MG63 (cell line): ENCODE results near the gene HTR3B. TPM values are rescaled to one million over a fixed set of nuclear protein-coding genes. Genes with fewer than 3 reads are reported as not detected.
"Not testable (repeated sequence)": the region's sequence is repeated elsewhere in the genome, so short reads cannot be mapped to it uniquely, and the experiment has no call there.

Source experiments
- DNase-seq: peaks from one replicate; pipeline ENCODE4 v3.0.0-alpha.2; 2020
- H3K27me3 ChIP-seq: fragments of 250-450 bp; sonication (Bioruptor Pico); 2 replicates; pipeline ENCODE4 v1.5.1; 2020; ENCODE audit warnings: mild to moderate bottlenecking, moderate library complexity
- H3K36me3 ChIP-seq: fragments of 250-450 bp; sonication (Bioruptor Pico); 2 replicates; pipeline ENCODE4 v1.5.1; 2020; ENCODE audit warnings: mild to moderate bottlenecking, moderate library complexity
- H3K4me3 ChIP-seq: fragments of 250-450 bp; sonication (Bioruptor Pico); 2 replicates; pipeline ENCODE4 v1.5.1; 2020; ENCODE audit warnings: mild to moderate bottlenecking, moderate library complexity
- H3K9me3 ChIP-seq: fragments of 250-450 bp; sonication (Bioruptor Pico); 2 replicates; pipeline ENCODE4 v1.5.1; 2020; ENCODE audit warnings: mild to moderate bottlenecking, moderate library complexity
- total RNA-seq: library from RNA; depleted of rRNA; stranded (reverse); fragments of >200 nt; shearing (Covaris generic); gene quantifications from 2 replicates; pipeline ENCODE4 v1.2.3, GENCODE V29; 2014; ENCODE audit warnings: low replicate concordance

HTR3B gene
- total RNA-seq, 1 experiment from 2014 or later: not detected

DNA sequence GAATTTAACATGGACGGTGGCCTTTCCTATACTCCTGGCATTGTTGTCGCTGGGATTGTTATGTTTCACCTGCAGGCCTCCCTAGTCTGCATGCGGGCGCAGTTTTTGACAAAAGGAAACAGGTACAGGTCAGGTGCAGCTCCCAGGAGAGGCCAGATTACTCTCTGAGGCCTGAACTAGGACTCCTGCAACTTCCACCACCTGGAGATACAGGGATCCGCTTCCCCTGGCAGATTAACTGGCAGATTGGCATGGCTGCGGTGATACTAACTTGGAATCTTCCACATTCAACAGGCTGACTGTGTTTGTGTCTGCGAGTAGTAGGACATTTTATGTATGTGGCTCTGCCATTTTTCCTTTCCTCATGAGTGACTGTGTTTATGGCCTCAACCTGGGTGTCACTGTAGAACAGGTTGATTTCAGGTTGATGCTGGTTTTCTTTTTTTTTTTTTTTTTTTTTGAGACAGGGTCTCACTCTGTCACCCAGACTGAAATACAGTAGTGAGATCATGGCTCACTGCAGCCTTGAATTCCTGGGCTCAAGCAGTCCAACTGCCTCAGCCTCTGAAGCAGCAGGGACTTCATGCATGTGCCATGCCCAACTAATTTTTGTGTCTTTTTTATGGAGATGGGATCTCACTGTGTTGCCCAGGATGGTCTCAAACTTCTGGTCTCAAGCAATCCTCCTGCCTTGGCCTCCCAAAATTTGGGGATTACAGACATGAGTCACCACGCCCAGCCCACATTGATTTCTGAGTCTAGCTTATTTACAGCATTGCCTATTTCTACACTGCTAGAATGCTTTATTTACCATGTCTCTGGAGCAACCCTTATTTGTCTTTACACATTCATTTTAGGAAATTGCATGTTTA, 27.6 kb upstream of the HTR3B start:
- Histone ChIP-seq H3K4me3 (no peak overlapping the region), H3K36me3 (no peaks in the 10 kb centered on the region), H3K27me3 (no peaks in the 10 kb centered on the region), H3K9me3 (no peaks in the 10 kb centered on the region)
- no peak for DNase-seq

DNA sequence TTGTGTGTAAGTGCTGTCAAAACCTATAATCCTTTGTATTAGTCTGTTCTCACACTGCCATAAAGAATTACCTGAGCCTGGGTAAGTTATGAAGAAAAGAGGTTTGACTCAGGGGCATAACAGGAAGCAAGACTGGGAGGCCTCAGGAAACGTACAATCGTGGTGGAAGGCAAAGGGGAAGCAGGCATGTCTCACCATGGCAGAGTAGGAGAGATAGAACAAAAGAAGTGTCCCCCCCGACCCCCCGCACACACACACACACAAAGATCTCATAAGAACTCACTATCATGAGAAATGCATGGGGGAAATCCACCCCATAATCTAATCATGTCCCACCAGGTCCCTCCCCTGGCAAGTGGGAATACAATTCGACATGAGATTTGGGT, 26.9 kb upstream of the HTR3B start:
- H3K9me3 ChIP-seq: no peaks in the 10 kb centered on the region
- no peaks in the 10 kb centered on the region for H3K36me3 ChIP-seq
- H3K27me3 ChIP-seq: no peaks in the 10 kb centered on the region
- DNase-seq: no peak
- H3K4me3 ChIP-seq: no peak overlapping the region

DNA sequence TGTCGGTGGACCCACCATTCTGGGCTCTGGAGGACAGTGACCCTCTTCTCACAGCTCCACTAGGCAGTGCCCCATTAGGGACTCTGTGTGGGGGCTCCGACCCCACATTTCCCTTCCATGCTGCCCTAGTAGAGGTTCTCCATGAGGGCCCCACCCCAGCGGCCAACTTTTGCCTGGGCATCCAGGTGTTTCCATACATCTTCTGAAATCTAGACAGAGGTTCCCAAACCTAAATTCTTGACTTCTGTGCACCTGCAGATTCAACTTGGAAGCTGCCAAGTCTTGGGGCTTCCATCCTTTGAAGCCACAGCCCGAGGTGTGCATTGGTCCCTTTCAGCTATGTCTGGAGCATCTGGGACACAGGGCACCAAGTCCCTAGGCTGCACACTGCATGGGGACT, 25.1 kb upstream of the HTR3B start:
- not testable (repeated sequence) for H3K27me3 ChIP-seq, H3K36me3 ChIP-seq, H3K9me3 ChIP-seq, DNase-seq, H3K4me3 ChIP-seq

DNA sequence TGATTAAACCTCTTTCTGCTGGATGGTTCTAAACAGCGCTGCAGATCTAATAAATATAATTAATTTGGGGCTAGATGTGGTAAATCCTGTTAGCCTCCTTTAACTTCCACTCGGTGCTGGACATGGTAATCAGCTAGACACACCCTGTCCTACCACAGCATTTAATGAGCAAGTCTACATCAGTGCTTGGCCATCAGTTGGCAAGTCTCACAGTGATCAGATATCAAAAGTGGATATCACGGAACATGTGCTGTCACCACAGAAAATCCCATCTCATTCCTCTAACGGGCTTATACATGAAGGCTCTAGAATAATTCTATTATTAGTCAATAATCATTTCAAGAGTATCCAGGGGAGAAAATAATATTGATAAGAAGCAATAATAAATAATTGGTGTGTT, 23.6 kb upstream of the HTR3B start:
- Histone ChIP-seq H3K9me3 (no peaks in the 10 kb centered on the region), H3K4me3 (no peak overlapping the region), H3K27me3 (no peaks in the 10 kb centered on the region), H3K36me3 (no peaks in the 10 kb centered on the region)
- no peak for DNase-seq

DNA sequence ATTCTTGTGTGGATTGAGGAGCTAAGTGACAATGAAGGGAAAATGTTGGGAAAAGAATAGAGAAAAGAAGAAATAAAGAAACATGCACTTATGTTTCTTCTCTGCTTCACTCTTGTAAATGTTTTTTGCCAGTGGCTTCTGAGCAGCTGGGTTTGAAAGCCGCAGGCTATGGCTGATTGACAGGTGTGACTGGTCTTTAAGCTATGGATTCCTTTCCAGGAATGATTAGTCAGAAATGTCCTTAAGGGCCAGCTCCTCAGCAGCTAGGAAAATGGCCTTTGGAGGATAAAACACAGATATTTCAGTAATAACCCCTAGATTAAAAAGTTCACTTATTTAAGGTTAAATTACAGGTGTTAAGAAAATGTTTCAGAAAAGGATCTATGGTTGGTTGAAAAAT, 22.7 kb upstream of the HTR3B start:
- H3K9me3 ChIP-seq: no peaks in the 10 kb centered on the region
- H3K4me3 ChIP-seq: no peak overlapping the region
- DNase-seq: no peak
- no peaks in the 10 kb centered on the region for H3K27me3 ChIP-seq
- H3K36me3 ChIP-seq: no peaks in the 10 kb centered on the region

DNA sequence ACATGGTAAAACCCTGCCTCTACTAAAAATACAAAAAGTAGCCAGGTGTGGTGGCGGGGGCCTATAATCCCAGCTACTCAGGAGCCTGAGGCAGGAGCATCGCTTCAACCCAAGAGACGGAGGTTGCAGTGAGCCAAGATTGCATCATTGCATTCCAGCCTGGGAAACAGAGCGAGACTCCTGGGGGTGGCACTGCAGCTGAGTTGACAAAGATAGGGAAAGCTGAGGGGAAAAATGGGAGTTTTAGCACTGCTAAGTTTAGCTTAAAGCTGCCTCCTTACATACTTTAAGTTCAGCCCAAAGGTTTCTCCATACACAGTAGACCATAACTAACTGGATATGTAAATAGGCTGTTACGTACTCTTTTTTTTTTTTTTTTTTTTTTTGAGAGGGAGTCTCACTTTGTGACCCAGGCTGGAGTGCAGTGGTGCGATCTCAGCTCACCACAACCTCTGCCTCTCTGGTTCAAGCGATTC, 20.2 kb upstream of the HTR3B start:
- H3K36me3 ChIP-seq: no peaks in the 10 kb centered on the region

DNA sequence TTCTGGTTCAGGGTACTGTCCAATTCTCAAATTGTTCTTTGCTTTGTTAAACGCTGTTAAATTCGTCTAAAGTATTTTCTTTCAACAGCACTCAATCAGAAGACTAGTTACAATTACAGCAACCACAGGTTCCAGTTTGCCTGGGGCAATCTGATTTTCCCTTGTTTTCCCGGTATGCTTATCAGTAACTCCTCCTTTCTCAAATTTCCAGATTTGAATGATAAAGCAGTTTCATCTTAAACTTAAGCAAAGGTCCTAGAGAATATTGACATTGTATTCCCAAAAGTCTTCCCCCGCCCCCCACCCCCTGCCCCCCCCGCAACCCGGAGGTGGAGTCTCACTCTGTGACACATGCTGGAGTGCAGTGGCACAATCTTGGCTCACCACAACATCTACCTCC, 18.7 kb upstream of the HTR3B start:
- no peak for DNase-seq
- no peaks in the 10 kb centered on the region for H3K27me3 ChIP-seq
- H3K9me3 ChIP-seq: no peaks in the 10 kb centered on the region
- no peaks in the 10 kb centered on the region for H3K36me3 ChIP-seq
- H3K4me3 ChIP-seq: no peak overlapping the region

More for the DNA sequence above, 20.2 kb upstream of the HTR3B start:
- Histone ChIP-seq H3K9me3 (no peaks in the 10 kb centered on the region), H3K27me3 (no peaks in the 10 kb centered on the region), H3K4me3 (no peak overlapping the region)
- DNase-seq: no peak

DNA sequence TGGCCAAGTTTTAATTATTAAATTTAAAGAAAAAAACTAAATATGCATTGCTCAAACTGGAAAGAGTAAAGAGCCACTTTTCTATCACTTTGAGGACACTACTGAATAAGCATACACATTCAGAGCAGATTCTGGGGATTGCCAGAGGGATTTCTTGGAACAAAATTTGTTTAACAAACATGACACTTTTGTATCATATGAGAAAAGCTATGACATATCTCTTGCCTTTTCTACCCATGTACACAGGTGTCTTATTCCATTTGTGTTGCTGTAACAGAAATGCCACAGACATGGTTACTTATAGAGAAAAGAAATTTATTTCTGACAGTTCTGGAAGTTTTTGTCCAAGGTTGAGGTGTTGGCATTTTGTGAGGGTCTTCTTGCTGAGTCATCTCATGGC, 15.7 kb upstream of the HTR3B start:
- Histone ChIP-seq H3K9me3 (no peaks in the 10 kb centered on the region), H3K27me3 (no peaks in the 10 kb centered on the region)
- DNase-seq: no peak

DNA sequence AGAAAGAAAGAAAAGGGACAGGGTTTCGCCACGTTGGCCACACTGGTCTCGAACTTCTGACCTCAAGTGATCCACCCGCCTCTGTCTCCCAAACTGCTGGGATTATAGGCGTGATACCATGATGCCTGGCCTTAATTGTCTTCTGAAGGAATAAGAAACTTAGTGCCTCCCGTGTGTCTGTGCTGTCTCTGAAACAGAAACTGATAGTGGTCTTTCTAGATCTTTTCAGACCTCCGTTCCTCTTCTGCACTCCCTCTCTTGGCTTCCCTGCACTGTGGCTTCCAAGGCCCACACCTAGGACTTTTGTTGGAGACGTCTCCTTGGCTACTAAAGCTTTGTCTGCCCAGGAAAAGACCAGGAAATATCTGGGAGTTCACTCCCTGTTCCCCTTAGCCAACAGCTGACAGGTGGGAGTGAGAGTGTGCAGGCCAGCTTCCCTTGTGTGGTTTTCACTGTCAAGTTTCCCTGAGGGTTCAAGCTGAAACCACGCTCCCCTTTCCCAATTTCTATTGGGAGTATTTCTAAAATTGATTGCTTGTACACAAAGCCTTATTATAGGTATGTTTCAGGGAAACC, 10.1 kb upstream of the HTR3B start:
- Histone ChIP-seq H3K27me3 (0 out of 2 replicates have a peak, but pooled peaks cover 2% of the 10 kb centered on the region), H3K9me3 (no peaks in the 10 kb centered on the region), H3K4me3 (no peak overlapping the region), H3K36me3 (no peaks in the 10 kb centered on the region)
- DNase-seq: no peak

More for the DNA sequence above, 15.7 kb upstream of the HTR3B start:
- Histone ChIP-seq H3K4me3 (no peak overlapping the region), H3K36me3 (no peaks in the 10 kb centered on the region)

DNA sequence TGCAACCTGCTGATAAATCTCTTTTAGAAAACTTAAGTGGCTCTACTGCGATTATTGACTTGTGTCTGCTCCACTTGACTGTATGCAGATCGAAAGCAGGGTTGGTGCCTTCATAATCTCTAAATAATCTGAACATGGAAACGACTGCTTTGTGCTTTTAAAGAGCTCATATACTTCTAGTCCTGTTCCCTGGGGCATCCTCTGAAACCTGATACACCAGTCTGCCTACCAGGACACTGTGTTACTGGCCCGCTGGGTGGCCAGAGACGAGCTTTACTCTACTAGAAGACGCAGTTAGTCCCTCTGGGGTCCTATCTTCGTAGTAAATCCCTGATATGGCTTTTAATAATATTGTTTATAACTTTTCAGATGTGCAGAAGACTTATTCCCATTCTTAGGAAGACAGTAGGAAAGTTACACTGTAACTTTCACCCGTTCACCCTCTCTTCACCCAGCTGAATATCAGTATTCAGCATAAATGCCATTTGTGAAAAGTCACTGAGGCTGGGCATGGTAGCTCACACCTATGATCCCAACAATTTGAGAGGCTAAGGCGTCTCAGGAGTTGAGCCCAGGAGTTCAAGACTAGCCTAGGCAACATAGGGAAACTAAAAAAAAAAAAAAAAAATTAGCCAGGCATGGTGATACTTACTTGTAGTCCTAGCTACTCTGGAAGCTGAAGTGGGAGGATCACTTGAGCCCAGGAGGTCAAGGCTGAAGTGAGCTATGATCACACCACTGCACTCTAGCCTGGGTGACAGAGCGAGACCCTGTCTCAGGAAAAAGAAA, 9.0 kb upstream of the HTR3B start:
- Histone ChIP-seq H3K36me3 (no peaks in the 10 kb centered on the region), H3K9me3 (no peaks in the 10 kb centered on the region), H3K4me3 (no peak overlapping the region), H3K27me3 (0 out of 2 replicates have a peak, but pooled peaks cover 2% of the 10 kb centered on the region)
- DNase-seq: no peak

DNA sequence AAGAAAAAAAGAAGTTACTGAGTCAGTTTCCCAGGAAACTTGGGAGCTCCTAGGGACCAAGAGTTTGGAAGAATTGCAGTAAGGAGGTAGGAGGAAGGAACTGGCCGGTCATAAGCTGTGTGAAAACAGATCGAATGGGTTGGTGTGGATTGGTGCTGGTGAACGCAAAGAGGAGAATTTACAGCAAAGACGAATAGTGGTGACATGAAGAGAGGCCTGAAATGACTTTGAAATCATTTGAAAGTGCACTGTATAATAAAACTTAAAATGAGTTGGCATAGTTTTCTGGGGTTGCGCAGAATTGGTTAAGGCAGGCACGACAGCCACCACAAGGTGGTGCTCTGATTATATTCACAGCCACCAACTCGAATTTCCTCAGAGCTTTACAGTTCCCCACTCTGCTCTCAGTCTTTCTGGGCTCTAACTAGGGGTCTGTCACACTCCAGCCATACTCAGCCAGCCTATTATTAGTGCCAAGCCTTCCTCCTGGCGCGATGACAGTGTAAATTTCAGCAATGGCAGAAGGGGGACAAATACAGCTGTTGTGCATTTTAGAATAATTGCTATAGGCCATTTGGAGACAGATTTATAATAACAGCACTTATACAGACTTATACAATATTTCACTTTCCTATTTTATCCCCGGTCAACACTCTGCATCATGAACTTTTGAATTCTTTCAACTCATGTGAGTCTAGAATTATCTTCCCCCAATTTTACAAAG, 8.3 kb upstream of the HTR3B start:
- peaks cover 2% of the 10 kb centered on the region; the same call in 1 of the 2 replicates for H3K27me3 ChIP-seq
- no peaks in the 10 kb centered on the region for H3K9me3 ChIP-seq
- H3K36me3 ChIP-seq: no peaks in the 10 kb centered on the region
- no peak overlapping the region for H3K4me3 ChIP-seq
- DNase-seq: peak; percentile 7

DNA sequence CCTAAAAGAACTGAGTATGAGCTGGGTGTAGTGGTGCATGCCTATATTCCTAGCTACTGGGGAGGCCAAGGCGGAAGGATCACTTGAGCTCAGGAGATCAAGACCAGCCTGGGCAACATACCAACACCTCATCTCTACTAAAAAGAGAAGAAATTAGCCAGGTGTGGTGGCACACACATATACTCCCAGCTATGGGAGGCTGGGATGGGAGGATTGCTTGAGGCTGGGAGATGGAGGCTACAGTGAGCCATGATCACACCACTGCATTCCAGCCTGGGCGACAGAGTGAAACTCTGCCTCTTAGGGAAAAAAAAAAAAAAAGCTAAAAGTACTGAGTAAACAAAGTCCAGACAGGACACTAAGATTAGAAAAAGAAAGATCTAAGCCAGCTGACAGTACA, 3.5 kb upstream of the HTR3B start:
- Histone ChIP-seq H3K4me3 (no peak overlapping the region), H3K9me3 (no peaks in the 10 kb centered on the region), H3K36me3 (no peaks in the 10 kb centered on the region), H3K27me3 (peaks cover 23% of the 10 kb centered on the region)
- no peak for DNase-seq

DNA sequence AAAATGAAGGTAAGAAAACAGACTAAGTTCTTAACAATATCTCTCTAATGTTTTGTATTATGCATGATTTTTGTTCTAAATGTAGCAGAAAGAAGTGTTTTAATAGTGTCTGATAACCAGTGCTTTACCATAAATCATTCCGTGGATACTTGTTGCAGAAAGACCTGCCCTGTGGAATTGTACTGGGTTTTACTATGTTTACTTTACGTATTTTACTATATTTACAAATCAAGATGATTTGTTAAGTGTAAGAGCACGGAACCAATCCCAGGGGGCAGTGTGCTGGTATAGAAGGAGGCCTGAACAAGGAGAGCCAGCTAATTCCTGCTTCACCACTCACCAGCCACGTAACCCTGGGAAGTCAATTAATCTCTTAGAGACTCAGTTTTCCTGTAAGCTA, 1.4 kb downstream of the HTR3B start:
- peak; percentile 25 for DNase-seq
- Histone ChIP-seq H3K36me3 (no peaks in the 10 kb centered on the region), H3K4me3 (no peak overlapping the region), H3K27me3 (peaks cover 56% of the 10 kb centered on the region), H3K9me3 (no peaks in the 10 kb centered on the region)

DNA sequence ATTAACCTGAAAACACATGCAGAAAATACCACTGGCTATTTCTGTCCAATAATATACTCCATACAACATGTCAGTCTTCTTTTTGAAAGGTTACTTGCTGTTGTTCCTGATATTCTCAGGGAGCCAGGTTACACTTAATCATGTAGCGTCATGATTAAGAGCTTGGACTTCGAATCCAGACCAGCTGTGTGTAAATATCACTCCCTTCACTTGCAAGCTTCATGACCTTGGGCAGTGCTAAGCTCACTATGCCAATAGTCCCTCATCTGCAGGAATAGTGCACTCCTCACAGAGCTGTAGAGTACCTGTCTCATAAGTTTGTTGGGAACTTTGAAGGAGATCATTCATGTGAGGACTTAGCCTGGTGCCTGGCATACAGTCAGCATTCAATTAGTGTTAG, 1.9 kb downstream of the HTR3B start:
- DNase-seq: no peak
- peaks cover 57% of the 10 kb centered on the region for H3K27me3 ChIP-seq

DNA sequence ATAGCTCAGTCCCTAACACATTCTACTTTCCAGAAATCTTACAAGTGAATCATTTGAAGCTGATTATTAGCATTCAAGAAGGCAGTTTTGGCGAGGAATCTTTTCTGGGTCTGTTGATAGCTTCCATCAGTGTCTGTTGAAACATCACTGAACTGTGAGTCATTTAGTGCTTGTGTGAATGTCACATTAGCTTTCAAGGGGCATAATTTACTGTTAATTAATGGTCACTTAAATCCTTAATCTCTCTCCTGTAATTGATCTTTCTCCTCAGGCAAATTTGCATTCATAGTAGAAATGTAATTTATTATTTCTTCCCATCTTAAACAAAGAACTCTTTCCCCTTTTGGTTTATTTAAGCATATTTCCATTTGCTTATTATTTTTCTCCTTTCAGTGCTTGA, 2.6 kb downstream of the HTR3B start:
- DNase-seq: no peak
- H3K27me3 ChIP-seq: peaks cover 61% of the 10 kb centered on the region
- H3K9me3 ChIP-seq: no peaks in the 10 kb centered on the region
- H3K4me3 ChIP-seq: no peak overlapping the region
- no peaks in the 10 kb centered on the region for H3K36me3 ChIP-seq

More for the DNA sequence above, 1.9 kb downstream of the HTR3B start:
- Histone ChIP-seq H3K9me3 (no peaks in the 10 kb centered on the region), H3K36me3 (no peaks in the 10 kb centered on the region), H3K4me3 (no peak overlapping the region)

DNA sequence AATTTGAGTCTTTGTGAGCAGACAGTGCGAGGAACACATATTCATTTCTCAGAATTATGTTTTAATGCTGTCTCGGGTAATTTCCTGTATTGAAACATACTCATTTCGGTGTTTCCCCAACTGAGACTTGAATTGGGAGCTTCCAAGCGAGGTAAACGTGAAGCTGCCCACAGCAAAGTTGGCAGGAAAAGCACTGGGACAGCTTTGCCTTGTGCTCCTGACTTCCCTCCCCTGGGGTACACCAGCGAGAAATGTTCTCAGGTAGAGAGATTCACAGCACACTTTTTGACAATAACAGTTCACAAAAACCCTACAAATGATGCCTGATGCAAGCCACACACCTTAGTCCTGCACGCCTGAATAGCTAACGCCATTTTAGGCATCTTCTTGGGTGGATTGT, 3.1 kb downstream of the HTR3B start:
- Histone ChIP-seq H3K9me3 (no peaks in the 10 kb centered on the region), H3K27me3 (peaks cover 61% of the 10 kb centered on the region), H3K4me3 (no peak overlapping the region), H3K36me3 (no peaks in the 10 kb centered on the region)
- no peak for DNase-seq

DNA sequence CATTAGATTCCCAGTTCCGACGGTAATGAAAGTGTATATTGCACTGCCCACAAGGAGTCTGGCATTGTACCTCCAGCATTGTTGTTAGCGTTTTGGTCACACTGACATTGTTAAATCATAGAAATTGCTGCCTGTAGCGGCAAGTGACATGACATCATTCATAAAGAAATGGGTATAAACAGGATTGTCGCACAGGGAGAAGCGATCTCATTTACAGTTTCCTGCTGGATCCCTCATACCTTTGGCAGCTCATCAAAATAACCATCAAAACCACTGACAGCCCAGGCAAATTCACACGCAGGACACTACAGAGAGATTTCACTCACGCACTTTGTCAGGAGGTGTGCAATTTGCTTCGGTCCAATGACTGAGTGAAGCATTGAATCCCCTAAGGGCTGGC, 3.5 kb downstream of the HTR3B start:
- Histone ChIP-seq H3K9me3 (no peaks in the 10 kb centered on the region), H3K4me3 (no peak overlapping the region), H3K36me3 (no peaks in the 10 kb centered on the region), H3K27me3 (peaks cover 61% of the 10 kb centered on the region)
- no peak for DNase-seq
